Hindlimb muscle (tissue), 1 donor: ENCODE results near the gene MYLK. TPM values are rescaled to one million over a fixed set of nuclear protein-coding genes. Genes with fewer than 3 reads are reported as not detected.

Experiments
- DNase-seq: peaks from one replicate; pipeline ENCODE4 v3.0.0-alpha.2; 2013
- polyA plus RNA-seq: library from polyadenylated mRNA; unstranded; fragments of 120-200 nt; gene quantifications from one replicate; pipeline ENCODE4 v1.2.1, GENCODE V29; 2013; ENCODE audit not compliant: insufficient read length

MYLK gene
- polyA plus RNA-seq, 1 donor, result 23.9 TPM

DNA sequence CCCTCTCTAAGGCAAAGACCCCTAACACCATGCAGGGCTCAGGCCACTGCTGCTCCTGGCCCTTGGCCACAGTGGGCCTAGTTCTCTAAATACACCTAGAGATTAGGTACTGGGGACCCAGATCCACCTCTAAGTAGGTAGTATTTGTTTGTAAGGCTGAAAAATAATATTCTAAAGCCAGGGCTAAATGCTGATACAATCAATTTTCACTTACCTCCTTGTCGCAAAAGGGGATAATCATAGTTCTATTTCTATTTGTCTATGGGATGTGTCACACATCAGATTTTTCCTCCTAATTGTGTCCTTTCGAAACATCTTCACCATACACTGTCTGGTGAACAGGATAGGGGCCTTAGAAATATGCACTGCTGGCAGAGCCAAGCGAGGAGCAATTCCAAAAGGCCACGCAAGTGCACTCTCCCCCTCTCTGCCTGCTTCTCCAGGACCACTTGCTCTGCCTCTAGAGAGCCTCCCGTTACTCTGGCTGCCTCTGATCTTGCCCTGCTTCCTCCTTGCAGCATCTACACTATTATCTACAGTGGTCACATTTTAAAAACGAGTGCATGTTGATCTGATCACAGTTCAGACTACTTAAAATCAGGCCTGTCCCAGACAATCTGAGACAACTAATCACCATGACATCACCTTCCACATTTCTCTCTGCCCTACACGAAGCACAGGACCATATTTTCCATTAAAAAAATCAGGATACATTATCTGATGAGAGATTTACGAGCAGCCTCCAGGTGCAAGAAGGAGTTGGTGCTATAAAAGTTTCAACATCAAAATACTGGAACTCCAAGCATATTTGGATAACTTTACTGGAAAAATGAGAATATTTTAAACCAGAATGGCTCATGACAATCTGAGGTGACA lies 115.4 kb downstream of the MYLK start:
- DNase-seq, result no peak

DNA sequence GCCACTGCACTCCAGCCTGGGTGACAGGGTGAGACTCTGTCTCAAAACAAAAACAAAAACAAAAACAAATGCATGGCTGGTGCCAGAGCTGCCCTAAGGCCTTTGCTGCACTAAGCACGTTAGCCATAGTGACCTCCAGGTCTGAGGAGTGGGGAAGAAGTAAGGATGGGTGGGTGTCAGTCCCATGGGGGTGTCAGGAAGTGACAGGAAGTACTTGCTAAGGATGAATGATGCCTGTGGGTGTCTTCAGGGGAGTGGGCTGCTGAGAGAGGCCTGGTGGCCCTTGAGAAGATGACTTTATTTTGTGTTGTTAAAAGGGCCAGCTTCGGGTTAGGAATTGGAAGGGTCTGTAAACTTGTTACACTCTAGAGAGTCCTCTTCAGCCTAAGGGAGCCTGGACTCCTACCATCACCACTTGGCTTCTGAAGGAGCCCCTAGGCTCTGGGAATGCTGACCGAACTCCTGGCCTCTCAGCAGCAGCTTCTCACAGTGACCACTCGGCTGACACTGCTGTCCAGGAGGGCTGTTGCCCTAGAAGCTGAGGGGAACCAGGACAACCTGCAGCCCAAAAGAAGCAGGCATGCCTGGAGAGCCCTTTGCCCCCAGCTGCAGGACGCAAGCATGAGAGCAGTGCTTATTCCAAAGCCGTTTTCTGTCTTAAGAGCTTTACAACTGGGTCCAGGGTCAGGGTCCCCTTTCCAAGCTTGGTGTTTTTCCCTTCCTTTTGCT lies 116.4 kb downstream of the MYLK start:
- DNase-seq, result no peak

DNA sequence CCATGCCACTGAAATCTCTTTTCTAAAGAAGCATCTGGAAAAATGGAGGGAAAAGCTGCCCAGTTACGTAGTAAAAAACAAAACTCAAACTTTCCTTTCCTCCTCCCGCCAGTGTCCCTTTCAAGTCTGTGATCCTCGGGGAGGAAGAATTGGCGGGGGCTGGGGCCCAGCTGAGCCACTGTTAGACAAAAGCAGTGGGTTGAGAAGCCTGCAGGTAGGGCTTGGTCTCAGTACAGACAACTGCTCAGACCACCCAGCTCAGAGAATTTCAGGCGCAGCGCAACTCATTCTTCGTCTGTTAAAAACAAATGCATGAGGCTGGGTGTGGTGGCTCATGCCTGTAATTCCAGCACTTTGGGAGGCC lies 117.1 kb downstream of the MYLK start:
- no peak for DNase-seq

DNA sequence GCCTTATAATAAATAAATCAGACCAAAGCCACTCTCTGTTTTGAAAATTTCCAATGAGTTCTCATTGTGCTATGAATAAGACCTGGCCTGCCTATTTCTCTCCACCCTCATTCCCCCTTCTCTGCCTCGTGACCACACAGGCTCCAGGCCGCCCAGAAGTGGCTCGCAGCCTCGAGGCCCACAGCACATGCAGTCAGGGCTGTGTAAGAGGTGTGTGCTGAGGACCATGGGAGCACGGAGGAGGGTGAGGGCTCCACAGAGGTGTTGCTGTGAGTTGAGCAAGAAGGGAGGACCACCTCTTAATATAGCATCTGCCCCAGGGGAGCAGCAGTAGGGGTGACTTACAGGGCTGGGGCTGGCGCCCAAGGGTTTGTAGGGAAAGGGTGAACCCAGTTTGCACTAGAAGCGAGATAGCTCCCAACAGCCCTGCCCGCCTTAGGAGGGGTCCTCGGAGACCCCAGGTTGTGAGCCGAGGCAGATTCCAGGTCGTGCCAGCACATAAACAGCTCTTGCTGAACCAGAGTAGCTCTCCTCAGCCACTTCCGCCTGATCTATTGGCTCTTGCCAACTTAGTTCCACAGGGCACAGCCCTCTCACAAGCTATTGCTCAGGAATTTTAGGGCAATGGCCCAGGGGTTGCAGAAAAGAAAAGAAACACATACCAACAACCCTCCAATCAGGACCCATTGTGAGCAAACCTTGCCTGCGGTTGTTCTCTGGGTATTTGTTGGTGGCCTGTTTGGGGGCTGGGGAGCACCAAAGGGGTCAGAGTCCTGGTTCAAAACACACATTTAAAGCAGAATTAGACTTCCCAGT lies 117.7 kb downstream of the MYLK start:
- DNase-seq, result no peak

DNA sequence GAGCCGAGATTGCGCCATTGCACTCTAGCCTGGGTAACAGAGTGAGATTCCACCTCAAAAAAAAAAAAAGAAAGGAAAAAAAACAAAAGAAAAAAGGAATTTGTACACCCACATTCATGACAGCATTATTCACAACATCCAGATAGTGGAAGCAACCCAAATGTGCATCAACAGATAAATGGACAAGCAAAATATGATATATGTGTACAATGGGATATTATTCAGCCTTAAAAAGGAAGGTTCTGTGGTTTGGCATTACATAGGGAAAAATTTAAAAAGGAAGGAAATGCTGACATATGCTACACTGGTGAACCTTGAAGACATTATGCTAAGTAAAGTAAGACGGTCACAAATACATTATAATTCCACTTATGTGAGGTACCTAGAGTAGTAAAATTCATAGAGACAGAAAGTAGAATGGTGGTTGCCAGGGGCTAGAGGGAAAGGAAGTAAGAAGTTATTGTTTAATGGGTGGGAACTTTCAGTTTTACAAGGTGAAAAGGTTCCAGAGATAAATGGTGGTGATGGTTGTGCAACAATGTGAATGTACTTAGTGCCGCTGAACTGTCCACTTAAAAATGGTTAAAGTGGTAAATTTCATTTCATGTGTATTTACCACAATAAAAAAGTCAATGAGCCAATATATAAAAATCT lies 118.5 kb downstream of the MYLK start:
- DNase-seq, result no peak

DNA sequence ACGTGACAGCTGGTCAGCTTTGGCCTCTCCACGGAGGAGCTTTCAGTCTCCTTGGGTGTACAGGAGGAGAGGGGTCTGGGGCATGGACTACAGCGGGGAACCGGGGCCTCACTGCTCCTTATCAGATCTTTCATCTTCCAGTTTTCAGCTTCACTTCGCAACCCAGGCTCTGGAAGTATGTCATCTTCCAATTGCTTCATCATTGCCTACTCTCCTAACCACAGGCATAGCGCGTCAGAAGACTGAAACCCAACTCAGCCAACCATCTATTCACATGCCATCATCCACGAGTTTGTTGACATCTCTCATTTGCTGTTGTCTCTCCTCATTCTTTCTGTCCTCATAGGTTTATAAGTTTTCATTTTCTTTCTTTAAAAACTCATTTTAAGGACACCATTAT lies 119.5 kb downstream of the MYLK start:
- DNase-seq, result no peak

DNA sequence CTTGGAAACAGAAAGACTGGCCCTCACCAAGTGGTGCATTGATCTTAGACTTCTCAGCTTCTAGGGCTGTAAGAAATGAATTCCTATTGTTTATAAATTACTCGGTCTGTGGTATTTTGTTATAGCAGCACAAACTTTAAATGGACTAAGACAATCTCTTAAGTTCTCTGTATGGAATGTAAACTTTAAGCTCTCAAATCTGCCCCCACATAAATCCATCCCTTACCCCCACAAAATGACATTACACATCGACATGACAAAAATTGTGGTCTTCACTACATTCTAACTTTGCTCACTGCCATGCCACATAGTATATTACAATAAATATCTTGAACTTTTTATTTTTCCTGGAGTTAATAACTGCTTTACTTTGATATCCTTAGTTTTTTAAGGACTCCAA lies 121.3 kb downstream of the MYLK start:
- no peak for DNase-seq

DNA sequence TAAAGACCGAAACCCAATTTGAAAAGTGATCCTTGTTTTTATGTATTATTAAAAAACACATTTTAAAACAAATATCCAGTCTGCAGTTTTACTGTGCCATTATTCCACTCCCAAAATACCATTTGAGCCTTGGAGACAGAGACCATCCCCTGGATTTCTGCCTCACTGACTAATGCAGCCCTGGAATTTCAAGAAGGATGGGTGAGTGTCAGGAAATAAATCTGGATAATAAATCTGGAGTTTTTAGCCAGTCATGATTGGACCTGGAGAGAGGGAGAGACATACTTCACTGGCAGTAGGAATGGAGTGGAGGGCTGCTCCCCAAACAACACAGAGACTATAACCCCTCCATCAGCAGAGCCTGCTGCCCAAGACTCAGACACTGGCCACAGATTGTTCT lies 123.3 kb downstream of the MYLK start:
- DNase-seq, result no peak

DNA sequence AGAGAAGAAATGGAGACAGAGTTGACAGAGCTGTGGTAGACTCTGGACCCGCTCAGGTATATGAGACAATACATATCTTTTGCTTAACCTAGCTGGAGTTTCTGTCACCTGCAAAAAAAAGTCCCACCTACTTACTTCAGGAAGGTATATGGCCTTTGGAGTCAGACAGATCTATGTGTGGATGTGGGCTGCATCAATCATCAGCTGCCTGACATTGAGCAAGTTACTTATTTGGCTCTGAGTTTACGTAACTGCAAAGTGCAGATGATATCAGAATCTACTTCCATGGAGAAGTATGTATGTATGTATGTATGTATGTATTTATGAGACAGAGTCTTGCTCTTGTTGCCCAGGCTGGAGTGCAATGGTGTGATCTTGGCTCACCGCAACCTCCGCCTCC lies 124.3 kb downstream of the MYLK start:
- DNase-seq, result no peak

DNA sequence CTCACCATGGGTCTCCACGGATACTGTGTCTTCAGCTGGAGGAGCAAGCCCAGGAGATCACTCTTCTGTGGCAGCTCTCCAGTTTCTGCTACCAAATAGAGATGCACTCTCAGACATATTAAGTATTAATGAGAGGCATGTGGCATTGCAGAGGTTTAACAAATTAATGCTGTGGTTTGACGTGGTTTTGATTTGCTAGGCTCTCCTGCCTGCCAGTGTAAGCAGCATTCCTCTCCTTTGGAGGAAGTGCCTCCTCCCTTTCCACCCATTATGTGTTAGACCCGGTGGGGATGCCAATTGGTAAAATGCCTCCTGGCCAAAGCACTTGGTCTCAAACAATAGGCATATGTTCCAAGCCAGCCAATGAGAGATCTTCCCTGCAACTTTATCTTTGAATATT lies 124.8 kb downstream of the MYLK start:
- DNase-seq, result no peak

DNA sequence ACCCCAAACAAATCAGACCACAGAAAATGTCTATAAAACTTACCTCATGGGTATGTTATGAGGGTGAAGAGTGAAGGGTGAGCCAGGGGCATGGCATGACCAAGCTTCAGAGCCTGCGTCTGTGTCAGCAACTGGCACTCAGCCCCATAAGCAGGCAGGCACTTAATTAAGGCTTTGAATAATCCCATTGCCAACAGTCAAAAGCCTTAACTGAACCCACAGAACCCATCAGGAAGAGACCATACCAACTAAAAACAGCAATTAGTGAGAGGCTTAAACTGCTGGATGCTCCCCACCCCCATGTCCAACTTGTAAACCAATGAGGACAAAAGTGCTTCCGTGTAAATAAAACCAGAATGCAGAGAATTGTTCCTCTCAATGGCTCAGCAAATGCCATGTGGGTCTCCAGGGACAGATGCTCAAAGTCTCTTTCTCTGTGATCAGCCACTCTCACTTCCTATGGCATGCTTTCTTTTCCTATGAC lies 126.0 kb downstream of the MYLK start:
- DNase-seq, result no peak

DNA sequence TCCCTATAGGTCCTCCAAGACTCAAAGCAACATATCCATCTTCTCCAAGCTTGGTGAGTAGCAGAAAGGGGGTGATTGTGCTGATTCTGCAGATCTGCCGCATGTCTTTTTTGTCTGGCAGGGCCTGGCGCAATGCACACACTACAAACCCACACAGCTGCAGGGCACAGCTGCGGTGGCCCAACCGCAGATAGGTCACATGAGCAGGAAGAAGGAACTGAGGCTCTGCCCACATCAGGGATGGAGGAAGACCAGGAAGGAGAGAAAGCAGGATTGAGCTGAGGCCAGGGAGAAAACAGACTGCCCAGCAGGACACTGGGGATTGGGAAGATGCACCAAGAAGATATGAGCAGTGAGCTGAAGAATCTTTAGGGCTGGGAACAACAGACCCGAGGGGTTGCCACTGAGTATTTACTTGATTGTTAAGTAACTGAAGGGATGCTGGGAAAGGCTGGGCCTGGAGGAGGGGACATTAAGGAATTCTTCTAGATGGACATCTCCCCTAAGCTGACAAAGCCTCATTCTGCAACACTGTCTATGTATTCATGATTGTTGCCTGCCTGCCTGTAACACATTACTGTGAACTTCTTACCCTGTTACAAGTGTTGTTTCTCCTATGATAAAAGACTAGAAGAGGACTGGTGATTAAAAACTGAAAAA lies 126.7 kb downstream of the MYLK start:
- peak; percentile 63 for DNase-seq

DNA sequence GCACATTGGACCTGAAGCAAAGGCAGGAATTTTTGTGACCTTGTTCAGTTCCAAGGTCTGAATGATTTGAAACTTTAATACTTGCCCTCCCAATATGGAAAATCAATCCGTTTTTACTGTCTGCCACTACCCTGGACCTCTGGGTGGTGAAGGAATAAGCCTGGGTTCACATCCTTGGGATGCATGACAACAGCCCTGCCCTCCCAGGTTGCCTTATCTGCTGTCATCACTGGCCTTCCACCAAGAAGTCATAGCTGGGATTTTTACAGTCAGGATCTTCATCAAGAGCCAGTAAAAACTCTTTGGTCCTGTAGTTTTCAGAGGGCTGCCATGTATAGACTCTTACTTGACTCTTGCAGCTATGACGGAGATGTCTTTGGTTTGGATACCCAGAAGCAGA lies 128.6 kb downstream of the MYLK start:
- no peak for DNase-seq

DNA sequence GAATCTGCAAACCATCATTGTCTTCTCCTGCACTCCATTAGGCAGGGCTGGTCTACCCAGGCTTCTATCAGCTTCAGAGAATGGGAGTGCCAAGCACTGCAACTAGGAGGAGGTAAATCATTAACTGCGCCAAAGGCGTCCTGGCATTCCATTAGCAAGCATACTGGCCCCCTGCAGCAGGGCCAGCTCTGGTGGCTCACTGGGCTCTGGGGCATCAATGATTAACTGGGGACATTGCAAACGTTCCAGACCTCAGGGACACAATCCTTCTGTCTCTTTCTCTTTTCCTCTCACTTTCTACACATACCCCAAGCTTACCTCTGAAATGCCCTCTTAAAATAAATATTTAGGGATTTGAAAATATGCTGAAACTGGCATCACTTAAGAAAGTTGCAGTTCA lies 129.0 kb downstream of the MYLK start:
- DNase-seq, result no peak

DNA sequence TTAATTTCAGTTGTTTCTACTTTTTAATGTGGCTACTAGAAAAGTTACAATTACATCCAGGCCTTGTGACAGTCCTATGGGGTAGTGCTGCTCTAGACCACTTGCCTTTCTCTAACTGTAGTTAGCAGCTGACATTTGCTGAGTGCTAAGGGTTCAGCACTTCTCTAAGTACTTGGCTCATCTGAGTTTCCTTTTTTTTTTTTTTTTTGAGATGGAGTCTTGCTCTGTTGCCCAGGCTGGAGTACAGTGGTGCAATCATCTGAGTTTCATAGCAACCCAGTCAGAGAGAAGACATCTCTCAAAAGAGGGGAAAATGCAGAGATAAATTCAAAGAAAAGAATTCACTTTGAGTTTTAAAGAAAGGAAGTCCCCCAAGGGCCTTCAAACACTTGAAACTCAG lies 130.8 kb downstream of the MYLK start:
- DNase-seq, result no peak

DNA sequence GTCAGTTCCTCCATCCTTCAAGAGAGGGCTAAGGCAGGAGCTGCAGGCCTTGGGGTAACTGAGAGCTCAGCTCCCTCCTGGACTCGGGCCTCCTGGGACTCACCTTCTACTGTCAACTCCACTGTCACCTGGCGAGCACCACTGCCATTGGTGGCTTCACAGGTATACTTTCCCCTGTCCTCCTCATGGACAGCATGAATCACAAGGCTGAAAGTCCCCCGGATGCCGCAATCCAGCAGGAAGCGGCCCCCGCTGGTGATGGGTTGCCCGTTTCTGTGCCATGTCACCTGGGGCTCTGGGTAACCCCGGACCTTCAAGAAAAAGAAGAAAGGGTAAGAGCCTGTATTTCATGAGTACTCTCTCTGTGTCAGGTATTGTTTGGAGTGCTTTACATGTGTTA lies 131.9 kb downstream of the MYLK start:
- no peak for DNase-seq

DNA sequence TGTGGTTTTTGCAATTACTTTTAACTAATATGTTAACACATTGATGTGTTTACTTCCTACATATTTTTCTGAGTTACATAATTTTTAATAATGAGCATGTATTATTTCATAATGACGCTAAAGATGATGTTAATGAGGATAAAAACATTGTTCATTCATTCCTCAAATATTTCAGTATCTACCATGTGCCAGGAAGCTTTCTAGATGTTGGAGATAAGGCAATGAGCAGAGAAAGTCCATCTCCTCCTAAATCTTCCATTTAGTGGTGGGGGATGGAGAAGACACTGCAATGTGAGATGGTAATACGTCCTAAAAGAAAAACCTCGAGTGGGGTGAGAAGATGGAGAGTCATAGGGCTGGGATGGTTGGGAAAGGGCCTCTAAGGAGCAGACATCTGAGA lies 132.7 kb downstream of the MYLK start:
- no peak for DNase-seq

DNA sequence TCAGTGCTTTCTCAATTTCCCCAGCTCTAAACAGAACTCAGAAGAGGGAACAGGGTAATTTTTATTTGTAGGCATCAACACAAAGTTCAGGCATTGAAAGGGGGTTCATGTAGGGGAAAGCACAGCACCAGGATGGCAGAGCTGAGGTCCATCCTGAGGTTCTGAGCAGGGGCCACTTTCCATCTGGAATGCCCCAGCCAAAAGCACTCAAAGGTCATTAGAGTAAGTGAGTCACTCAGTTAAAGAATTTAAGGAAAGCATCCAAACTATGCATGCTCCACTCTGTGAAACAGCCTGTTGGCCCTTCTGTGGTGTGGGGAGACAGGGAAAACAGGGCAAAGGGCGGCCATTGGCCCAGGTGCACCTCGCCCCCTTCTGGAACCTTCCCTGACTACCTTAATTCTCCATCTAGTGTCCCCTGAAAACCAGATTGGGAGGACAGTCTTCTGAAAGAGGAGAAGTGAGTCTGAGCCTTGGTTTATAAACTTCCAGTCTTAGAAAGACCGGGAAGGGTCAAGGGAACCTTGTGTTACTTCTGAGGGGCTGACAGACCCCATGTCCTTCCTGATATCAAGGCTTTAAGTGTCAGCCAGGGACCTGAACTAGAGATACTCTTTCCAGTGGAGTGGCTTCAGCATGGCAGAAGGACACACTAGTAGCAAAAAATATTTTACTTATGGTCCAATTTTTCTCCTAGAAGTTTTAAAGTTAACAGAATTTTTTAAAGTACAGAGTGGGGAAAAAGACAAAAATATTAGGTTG lies 133.3 kb downstream of the MYLK start:
- no peak for DNase-seq

DNA sequence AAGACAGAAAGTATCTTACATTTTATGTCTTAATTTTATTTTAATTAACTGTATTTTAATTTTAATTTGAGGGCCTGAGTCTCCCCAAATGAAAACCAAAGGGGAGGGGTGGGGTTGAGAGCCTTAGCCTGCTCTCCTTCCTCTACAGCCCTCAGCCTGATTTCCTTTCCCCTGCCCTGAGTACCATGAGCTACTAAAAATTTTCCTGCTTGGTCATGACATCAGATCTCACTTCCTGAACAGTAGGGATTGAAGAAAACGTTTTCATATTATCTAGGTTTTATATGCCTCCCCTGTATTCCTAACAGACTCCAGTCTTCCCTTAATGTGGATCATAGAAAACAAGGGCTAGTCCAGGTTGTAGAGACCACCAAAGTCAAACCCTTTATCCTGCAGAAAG lies 133.9 kb downstream of the MYLK start:
- DNase-seq, result no peak

DNA sequence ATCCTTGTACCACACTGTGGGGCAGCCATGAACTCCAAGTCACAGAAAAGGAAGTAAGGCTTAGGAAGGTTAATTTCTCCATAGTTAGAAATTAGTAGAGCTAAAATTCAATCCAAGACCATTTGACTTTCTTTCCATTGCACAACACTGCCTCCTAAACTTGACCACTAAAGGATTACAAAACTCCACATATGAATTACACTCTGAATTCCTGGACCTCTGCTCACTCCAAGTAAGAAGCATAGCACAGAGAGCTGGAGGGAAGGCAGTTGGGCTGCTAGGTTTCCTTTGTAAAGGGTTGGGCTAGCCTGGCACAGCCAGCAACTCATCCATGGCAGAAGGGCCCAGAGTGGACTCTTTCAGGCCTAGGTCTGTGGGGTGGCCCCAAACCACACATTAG lies 134.4 kb downstream of the MYLK start:
- DNase-seq, result no peak

DNA sequence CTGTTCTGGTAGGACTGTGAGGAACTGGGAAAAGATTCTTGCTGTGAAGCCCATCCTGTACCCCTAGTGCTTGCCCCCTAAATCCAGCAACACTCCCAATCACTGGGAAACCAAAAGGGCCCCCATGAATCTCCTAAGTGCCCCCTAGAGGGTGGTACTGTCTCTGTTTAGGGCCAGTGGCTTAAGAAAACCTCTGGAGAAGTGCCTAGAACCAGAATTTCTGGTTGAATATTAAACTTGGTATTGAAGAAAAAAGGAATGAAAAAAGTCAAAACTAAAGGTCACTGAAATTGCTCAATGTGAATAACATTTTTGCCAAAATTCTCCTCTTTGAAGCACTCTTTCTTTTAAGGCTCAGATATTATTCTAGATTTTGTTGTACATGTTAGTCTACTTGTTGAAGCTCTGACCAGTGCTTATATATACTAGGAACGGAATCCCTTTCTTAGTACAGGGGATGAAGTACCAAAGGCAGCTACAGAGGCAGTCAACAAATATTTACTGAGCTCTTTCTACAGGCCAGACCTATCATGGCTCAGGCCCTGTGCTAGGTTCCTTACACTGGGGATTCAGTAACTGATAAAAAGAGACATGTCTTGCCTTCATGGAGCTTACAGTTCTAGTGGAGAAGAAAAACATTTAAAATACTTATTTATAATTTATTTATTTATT lies 138.8 kb downstream of the MYLK start:
- DNase-seq, result no peak
